SK-N-SH (cell line): ENCODE measurements around the gene CEP55. TPM values are rescaled to one million over a fixed set of nuclear protein-coding genes. Genes with fewer than 3 reads are reported as not detected.

ENCODE experiments used
- CTCF ChIA-PET: fragments of 300-600, 350-600 bp; formaldehyde crosslinking; extraction: SDS; loops from one replicate; lab custom pipeline; 2021; lab: Yijun Ruan, JAX
- POLR2A ChIA-PET: fragments of 350-600 bp; sonication (Branson Sonifier 250); formaldehyde crosslinking; extraction: SDS; loops from one replicate; lab custom pipeline; 2020; ENCODE audit warnings: antibody characterized with exemption, inconsistent platforms; lab: Yijun Ruan, JAX
- DNase-seq: peaks from one replicate; pipeline ENCODE4 v3.0.0; 2012
- H2AFZ ChIP-seq: fragments of 200-600 bp; sonication (generic); 2 replicates; pipeline ENCODE4 v1.8.1; 2016; ENCODE audit warnings: antibody characterized with exemption, mild to moderate bottlenecking, low read depth
- H3F3A ChIP-seq: fragments of 200-600 bp; sonication (generic); replicated peaks from 2 replicates; pipeline ENCODE3; 2016; ENCODE audit warnings: antibody characterized with exemption, mild to moderate bottlenecking; ENCODE audit not compliant: insufficient read depth
- H3K27ac ChIP-seq, 2 experiments: fragments of 200-500 bp in 1 of 2; fragments of 200-600 bp in 1 of 2; sonication (Bioruptor generic) in 1 of 2; sonication (generic), shearing (Covaris generic) in 1 of 2; 2 replicates each; pipeline versions ENCODE4 v1.5.1 to v1.6.1; 2014 to 2016; ENCODE audit warnings: low read depth in 2 of 2, inconsistent platforms in 1 of 2, low read length in 1 of 2, mild to moderate bottlenecking in 1 of 2, mixed read lengths in 1 of 2
- H3K27me3 ChIP-seq: fragments of 200-600 bp; sonication (generic), shearing (Covaris generic); 2 replicates; pipeline ENCODE4 v1.6.1; 2016; ENCODE audit warnings: mixed run types; ENCODE audit not compliant: insufficient read depth
- H3K36me3 ChIP-seq, 2 experiments: fragments of 200-500 bp in 1 of 2; fragments of 200-600 bp in 1 of 2; sonication (Bioruptor generic) in 1 of 2; sonication (generic) in 1 of 2; replicated peaks in 1 of 2; 2 replicates each; pipeline versions ENCODE3 to v1.5.1; 2014 to 2016; ENCODE audit warnings: low read length in 1 of 2, mild to moderate bottlenecking in 1 of 2; ENCODE audit not compliant: insufficient read depth in 2 of 2, control insufficient read depth in 1 of 2
- H3K4me1 ChIP-seq, 2 experiments: fragments of 200-500 bp in 1 of 2; fragments of 200-600 bp in 1 of 2; sonication (Bioruptor generic) in 1 of 2; sonication (generic), shearing (Covaris generic) in 1 of 2; 2 replicates each; pipeline versions ENCODE4 v1.5.1 to v1.6.1; 2014 to 2016; ENCODE audit warnings: low read depth in 1 of 2, low read length in 1 of 2, mixed run types in 1 of 2; ENCODE audit not compliant: insufficient read depth in 2 of 2, control insufficient read depth in 1 of 2
- H3K4me2 ChIP-seq: fragments of 200-600 bp; sonication (generic), shearing (Covaris generic); 2 replicates; pipeline ENCODE4 v1.6.1; 2017; ENCODE audit warnings: mixed run types
- H3K4me3 ChIP-seq, 2 experiments: fragments of 200-500 bp in 1 of 2; fragments of 200-600 bp in 1 of 2; sonication (Bioruptor generic) in 1 of 2; sonication (generic), shearing (Covaris generic) in 1 of 2; 2 replicates each; pipeline versions ENCODE4 v1.5.1 to v1.8.1; 2014 to 2016; ENCODE audit warnings: low read depth in 2 of 2, inconsistent platforms in 1 of 2, low read length in 1 of 2, mild to moderate bottlenecking in 1 of 2, mixed read lengths in 1 of 2, moderate library complexity in 1 of 2
- H3K79me2 ChIP-seq: fragments of 200-600 bp; sonication (generic); 2 replicates; pipeline ENCODE4 v1.8.1; 2017; ENCODE audit warnings: mild to moderate bottlenecking; ENCODE audit not compliant: insufficient read depth
- H3K9ac ChIP-seq: fragments of 200-600 bp; sonication (generic); 2 replicates; pipeline ENCODE4 v1.6.1; 2017; ENCODE audit warnings: mixed run types
- H3K9me2 ChIP-seq: fragments of 200-600 bp; sonication (generic); 2 replicates; pipeline ENCODE4 v1.6.1; 2017; ENCODE audit warnings: mixed run types
- H3K9me3 ChIP-seq: fragments of 200-600 bp; sonication (generic); 2 replicates; pipeline ENCODE4 v1.6.1; 2017; ENCODE audit warnings: mixed run types, mild to moderate bottlenecking, moderate library complexity
- H4K20me1 ChIP-seq: fragments of 200-600 bp; sonication (generic); 2 replicates; pipeline ENCODE4 v1.6.1; 2017; ENCODE audit warnings: mild to moderate bottlenecking, mixed run types; ENCODE audit not compliant: insufficient read depth
- EP300 ChIP-seq, 2 experiments: IDR thresholded peaks; 2 replicates each; pipeline versions ENCODE4 v1.4.0 to v1.6.1; 2012; ENCODE audit warnings: borderline replicate concordance in 1 of 2, low read depth in 1 of 2, low read length in 1 of 2
- EZH2phosphoT487 ChIP-seq: fragments of 200-600 bp; sonication (generic); IDR thresholded peaks from 2 replicates; pipeline ENCODE4 v1.6.1; 2017; ENCODE audit warnings: low read depth, mixed run types, mild to moderate bottlenecking, antibody characterized with exemption, moderate library complexity, borderline replicate concordance
- NFIC ChIP-seq: IDR thresholded peaks from 2 replicates; pipeline ENCODE4 v1.4.0; 2012; ENCODE audit warnings: borderline replicate concordance
- RAD21 ChIP-seq: IDR thresholded peaks from 2 replicates; pipeline ENCODE4 v1.6.1; 2012; ENCODE audit warnings: mild to moderate bottlenecking, low read length
- RCOR1 ChIP-seq: fragments of 150-350 bp; IDR thresholded peaks from 2 replicates; pipeline ENCODE4 v1.6.1; 2017; ENCODE audit warnings: antibody characterized with exemption, low read length
- SMC3 ChIP-seq: IDR thresholded peaks from 2 replicates; pipeline ENCODE4 v1.6.1; 2012; ENCODE audit warnings: low read depth, low read length, improper control_type of control experiment
- TAF1 ChIP-seq: IDR thresholded peaks from 2 replicates; pipeline ENCODE4 v1.6.1; 2012; ENCODE audit warnings: low read depth, mild to moderate bottlenecking, low read length, moderate library complexity, borderline replicate concordance
- WGBS: methylation state at CpG from one replicate; pipeline ENCODE4 v1.1.6; 2017; ENCODE audit warnings: low lambda C conversion rate; 5-methylcytosine and 5-hydroxymethylcytosine counted together
- polyA plus RNA-seq, 3 experiments: library from polyadenylated mRNA; depleted of rRNA; stranded (reverse); fragments of >200 nt; gene quantifications; 2 replicates each; pipeline ENCODE4 v1.2.3, GENCODE V29; 2012
- TF ChIP-seq, protein P1 (sequence below): IDR thresholded peaks from 2 replicates; pipeline ENCODE4 v1.4.0; 2012; ENCODE audit warnings: low read depth, borderline replicate concordance

The CEP55 gene
- polyA plus RNA-seq, 1 of the 3 experiments (the other 2 are of a cell fraction), result 9.8 TPM

GRCh38 chr10:93573051-93573909, 76.9 kb downstream of the CEP55 start:
- H3K27me3 ChIP-seq, result peaks cover 25% of the 10 kb centered on the region; the same call in 1 of the 2 replicates
- WGBS, result 50% methylated on average over 10 of the region's 10 CpGs
- no peak for TF ChIP-seq EZH2phosphoT487

DNA sequence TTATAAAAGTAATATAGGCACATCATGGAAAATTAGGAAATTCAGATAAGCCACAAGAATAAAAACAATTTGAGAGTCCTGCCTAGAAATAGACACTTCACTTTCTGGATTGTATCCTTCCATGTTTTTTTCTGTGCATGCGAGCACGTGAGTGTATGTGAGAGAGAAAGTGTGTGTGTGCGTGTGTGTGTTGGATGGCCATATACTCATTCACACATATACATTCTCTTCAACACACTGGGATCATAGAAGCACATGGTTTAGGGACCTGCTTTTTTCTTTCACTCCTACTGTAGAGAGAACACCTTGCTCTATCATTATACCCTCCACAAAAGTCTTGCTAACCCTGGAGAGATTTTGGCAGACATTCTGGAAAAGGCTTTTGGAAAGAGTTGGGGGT, 77.5 kb downstream of the CEP55 start:
- CTCF ChIA-PET, result no interaction called here
- Histone ChIP-seq H3F3A (no peaks in the 10 kb centered on the region), H3K27me3 (peaks cover 18% of the 10 kb centered on the region; the same call in 1 of the 2 replicates), H4K20me1 (no peaks in the 10 kb centered on the region), H3K9me3 (no peaks in the 10 kb centered on the region), H3K9ac (no peak overlapping the region), H3K79me2 (no peaks in the 10 kb centered on the region), H2AFZ (no peak overlapping the region), H3K4me1 (no peaks in the 10 kb centered on the region), H3K27ac (no peak overlapping the region), H3K4me2 (no peak overlapping the region), H3K4me3 (no peak overlapping the region), H3K9me2 (no peaks in the 10 kb centered on the region), H3K36me3 (no peaks in the 10 kb centered on the region)
- 81% methylated on average over 3 of the region's 3 CpGs for WGBS
- no peak for DNase-seq
- TF ChIP-seq RAD21 (no peak), NFIC (no peak), SMC3 (no peak), TAF1 (no peak), RCOR1 (no peak), EP300 (IDR thresholded peaks at IDR 0.05; ENCODE audit: borderline replicate concordance in 1 of 2, low read depth in 1 of 2, low read length in 1 of 2) (no peak)
- TF ChIP-seq, protein P1, sequence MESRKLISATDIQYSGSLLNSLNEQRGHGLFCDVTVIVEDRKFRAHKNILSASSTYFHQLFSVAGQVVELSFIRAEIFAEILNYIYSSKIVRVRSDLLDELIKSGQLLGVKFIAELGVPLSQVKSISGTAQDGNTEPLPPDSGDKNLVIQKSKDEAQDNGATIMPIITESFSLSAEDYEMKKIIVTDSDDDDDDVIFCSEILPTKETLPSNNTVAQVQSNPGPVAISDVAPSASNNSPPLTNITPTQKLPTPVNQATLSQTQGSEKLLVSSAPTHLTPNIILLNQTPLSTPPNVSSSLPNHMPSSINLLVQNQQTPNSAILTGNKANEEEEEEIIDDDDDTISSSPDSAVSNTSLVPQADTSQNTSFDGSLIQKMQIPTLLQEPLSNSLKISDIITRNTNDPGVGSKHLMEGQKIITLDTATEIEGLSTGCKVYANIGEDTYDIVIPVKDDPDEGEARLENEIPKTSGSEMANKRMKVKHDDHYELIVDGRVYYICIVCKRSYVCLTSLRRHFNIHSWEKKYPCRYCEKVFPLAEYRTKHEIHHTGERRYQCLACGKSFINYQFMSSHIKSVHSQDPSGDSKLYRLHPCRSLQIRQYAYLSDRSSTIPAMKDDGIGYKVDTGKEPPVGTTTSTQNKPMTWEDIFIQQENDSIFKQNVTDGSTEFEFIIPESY, result no peak
- POLR2A ChIA-PET, result no interaction called here

More at GRCh38 chr10:93573051-93573909, 76.9 kb downstream of the CEP55 start:
- no peak for DNase-seq
- Histone ChIP-seq H2AFZ (no peak overlapping the region), H3K79me2 (no peaks in the 10 kb centered on the region), H3K4me2 (no peak overlapping the region), H3K9me3 (no peaks in the 10 kb centered on the region), H3K9ac (no peak overlapping the region), H3K4me3 (no peak overlapping the region), H4K20me1 (no peaks in the 10 kb centered on the region), H3K4me1 (no peaks in the 10 kb centered on the region), H3K9me2 (no peaks in the 10 kb centered on the region), H3K27ac (no peak overlapping the region), H3F3A (no peaks in the 10 kb centered on the region), H3K36me3 (no peaks in the 10 kb centered on the region)
- CTCF ChIA-PET, result interaction anchor here (1.0 kb wide), 1 partner anchor 107 kb away, joined by 3 read pairs; no protein-coding TSS in a partner anchor
- POLR2A ChIA-PET, result no interaction called here
